Parietal lobe (tissue), 1 donor: ENCODE results near the gene SLC35F2. TPM values are rescaled to one million over a fixed set of nuclear protein-coding genes. Genes with fewer than 3 reads are reported as not detected.

ENCODE experiments used
- total RNA-seq: library from RNA; depleted of rRNA; stranded (reverse); fragments of >200 nt; gene quantifications from one replicate; pipeline ENCODE4 v1.2.3, GENCODE V29; 2014

Gene SLC35F2, protein sequence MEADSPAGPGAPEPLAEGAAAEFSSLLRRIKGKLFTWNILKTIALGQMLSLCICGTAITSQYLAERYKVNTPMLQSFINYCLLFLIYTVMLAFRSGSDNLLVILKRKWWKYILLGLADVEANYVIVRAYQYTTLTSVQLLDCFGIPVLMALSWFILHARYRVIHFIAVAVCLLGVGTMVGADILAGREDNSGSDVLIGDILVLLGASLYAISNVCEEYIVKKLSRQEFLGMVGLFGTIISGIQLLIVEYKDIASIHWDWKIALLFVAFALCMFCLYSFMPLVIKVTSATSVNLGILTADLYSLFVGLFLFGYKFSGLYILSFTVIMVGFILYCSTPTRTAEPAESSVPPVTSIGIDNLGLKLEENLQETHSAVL
- 22.2 TPM for total RNA-seq

GRCh38 chr11:107858217-107859070, at the start of gene SLC35F2:
Gene SLC35F2, minus strand, starts transcription at chr11:107858787. Its CDS starts 20 bp downstream, at chr11:107858767.

Other genes starting within 250 kb of the SLC35F2 start
- gene SLN, start 146.7 kb downstream of the SLC35F2 start, total RNA-seq: 9.7 TPM
- 33.2 TPM for gene RAB39A, start 69.7 kb upstream of the SLC35F2 start, total RNA-seq
- gene CUL5, start 150.1 kb upstream of the SLC35F2 start, total RNA-seq: 77.0 TPM